Right lobe of liver (tissue), 6 donors: ENCODE results near the gene OBSCN. TPM values are rescaled to one million over a fixed set of nuclear protein-coding genes. Genes with fewer than 3 reads are reported as not detected.

Experiments used
- ATAC-seq, 4 donors: fragments of 200-7000 bp; cut with Tn5 transposase; one replicate each; pipeline ENCODE4 v1.9.1; 2020; ENCODE audit warnings: mild to moderate bottlenecking in 4 of 4, moderate library complexity in 4 of 4
- DNase-seq, 3 donors: peaks; one replicate each; pipeline ENCODE4 v3.0.0-alpha.2; 2020
- H3K27ac ChIP-seq, 3 donors: fragments of 200-600 bp; one replicate each; pipeline ENCODE4 v1.8.0; 2022
- H3K27me3 ChIP-seq, 2 donors: fragments of 200-600 bp; one replicate each; pipeline ENCODE4 v1.8.0; 2022
- H3K36me3 ChIP-seq, 4 donors: fragments of 200-600 bp; sonication (generic) in 1 of 4; one replicate each; pipeline versions ENCODE4 v1.5.1 to v1.8.0; 2017 to 2022; ENCODE audit warnings: control low read depth in 1 of 4
- H3K4me1 ChIP-seq, 4 donors: fragments of 200-600 bp; sonication (generic) in 1 of 4; one replicate each; pipeline versions ENCODE4 v1.5.1 to v1.8.0; 2017 to 2022; ENCODE audit warnings: control low read depth in 1 of 4
- H3K4me3 ChIP-seq, 3 donors: fragments of 200-600 bp; one replicate each; pipeline ENCODE4 v1.8.0; 2022
- H3K9me3 ChIP-seq, 4 donors: fragments of 200-600 bp; sonication (generic) in 1 of 4; one replicate each; pipeline versions ENCODE4 v1.5.1 to v1.8.0; 2017 to 2022; ENCODE audit warnings: control low read depth in 1 of 4
- CTCF ChIP-seq, 4 donors: fragments of 200-600 bp in 3 of 4; fragments of 450-650 bp in 1 of 4; IDR thresholded peaks; one replicate each; pipeline versions ENCODE4 v1.5.1 to v1.8.0; 2016 to 2022; ENCODE audit warnings: antibody characterized with exemption in 4 of 4, mild to moderate bottlenecking in 2 of 4
- POLR2A ChIP-seq: fragments of 450-650 bp; IDR thresholded peaks from one replicate; pipeline ENCODE4 v1.6.1; 2017; ENCODE audit warnings: antibody characterized with exemption, mild to moderate bottlenecking
- WGBS: methylation state at CpG from one replicate; pipeline ENCODE4 v1.1.6; 2018; ENCODE audit warnings: low coverage, low lambda C conversion rate; ENCODE audit not compliant: insufficient coverage; ENCODE audit errors: missing lambda C conversion rate; 5-methylcytosine and 5-hydroxymethylcytosine counted together
- intact Hi-C, 2 donors: fragments of 100-400 bp; cut with DNase I; formaldehyde crosslinking; loops; one replicate each; pipeline versions ENCODE4 v1.11.2 to v1.14.1; 2022
- total RNA-seq, 6 experiments: library from RNA; depleted of rRNA in 2 of 6; stranded (reverse); fragments of >200 nt in 2 of 6; fragmentation: NEBNext Ultra II Directional in 3 of 6; extraction: Animal tissue kit (Norgen Biotek cat#: 25700) in 3 of 6; gene quantifications; one replicate each; pipeline versions ENCODE4 v1.1.0 to v1.2.4, GENCODE V29; 2016 to 2023
- donor health status: DM: no; HTN: yes; CAD: no.
- donor health status: DM: no; HTN: no; CAD: no.
- donor health status: DM: no; HTN: no; CAD: no.
- donor health status: DM: no; HTN: yes; CAD: no.
- donor health status: DM: no; HTN: yes; CAD: no.

Gene OBSCN
- total RNA-seq, 6 experiments from 2014 or later: 0.43 to 3.5 (median 2.0) TPM

- H3K27ac ChIP-seq: no peak overlapping the region
- DNase-seq (peak in 1 of 3 donors; percentile 31), ATAC-seq (no peak)
- no peak for TF ChIP-seq POLR2A
- no peak for TF ChIP-seq CTCF (IDR thresholded peaks at IDR 0.05)
- H3K27me3 ChIP-seq: no peaks in the 10 kb centered on the region
- no peak overlapping the region for H3K4me3 ChIP-seq
- peaks cover 0 to 29% (median under 1%) of the 10 kb centered on the region in 4 donors for H3K36me3 ChIP-seq
- 92% methylated on average over 2 of the region's 11 CpGs for WGBS
- no peaks in the 10 kb centered on the region for H3K9me3 ChIP-seq
- H3K4me1 ChIP-seq: peaks cover 0 to 5% (median 3%) of the 10 kb centered on the region in 4 donors
- intact Hi-C loops: no loop called here
These were observed 192.4 kb downstream of the OBSCN start for GRCh38 chr1:228400237-228400651.

- no CpG with 5 or more reads among the region's 19 CpGs for WGBS
- H3K4me1 ChIP-seq: peaks cover 0 to 8% (median 6%) of the 10 kb centered on the region in 4 donors
- H3K36me3 ChIP-seq: peaks cover 0 to 27% (median under 1%) of the 10 kb centered on the region in 4 donors
- no peaks in the 10 kb centered on the region for H3K27me3 ChIP-seq
- no peak overlapping the region for H3K27ac ChIP-seq
- no peak for TF ChIP-seq CTCF (IDR thresholded peaks at IDR 0.05)
- no peak for TF ChIP-seq POLR2A
- DNase-seq (peak in 1 of 3 donors; percentile 32), ATAC-seq (no peak)
- no peak overlapping the region for H3K4me3 ChIP-seq
- intact Hi-C loops: no loop called here
- H3K9me3 ChIP-seq: no peaks in the 10 kb centered on the region
These were observed 193.0 kb downstream of the OBSCN start for GRCh38 chr1:228400692-228401454.

- Histone ChIP-seq H3K9me3 (no peaks in the 10 kb centered on the region), H3K27ac (no peak overlapping the region), H3K27me3 (no peaks in the 10 kb centered on the region), H3K4me1 (peaks cover 0 to 8% (median 6%) of the 10 kb centered on the region in 4 donors), H3K4me3 (no peak overlapping the region), H3K36me3 (peaks cover 0 to 19% (median 0%) of the 10 kb centered on the region in 4 donors)
- WGBS: no CpG with 5 or more reads among the region's 14 CpGs
- ATAC-seq (no peak), DNase-seq (peak in 1 of 3 donors; percentile 41)
- intact Hi-C loops: no loop called here
- TF ChIP-seq POLR2A: no peak
- TF ChIP-seq CTCF (IDR thresholded peaks at IDR 0.05): no peak
These were observed 194.2 kb downstream of the OBSCN start for GRCh38 chr1:228401782-228402640.

GRCh38 chr1:228402641-228403025 is 194.8 kb downstream of the OBSCN start:
- Histone ChIP-seq H3K9me3 (no peaks in the 10 kb centered on the region), H3K4me3 (no peak overlapping the region), H3K27me3 (no peaks in the 10 kb centered on the region), H3K4me1 (peaks cover 0 to 12% (median 6%) of the 10 kb centered on the region in 4 donors), H3K36me3 (peaks cover 0 to 19% (median 0%) of the 10 kb centered on the region in 4 donors), H3K27ac (no peak overlapping the region)
- intact Hi-C loops: no loop called here
- 78% methylated on average over 1 of the region's 5 CpGs for WGBS
- ATAC-seq (no peak), DNase-seq (peak in 1 of 3 donors; percentile 9)
- no peak for TF ChIP-seq POLR2A
- no peak for TF ChIP-seq CTCF (IDR thresholded peaks at IDR 0.05)
